Gastroesophageal sphincter (tissue), 3 donors: ENCODE data around the gene HSP90AA1.

Source experiments
- CTCF ChIP-seq, 4 experiments: fragments of 200-600 bp in 2 of 4; fragments of 450-650 bp in 2 of 4; sonication (generic) in 1 of 4; IDR thresholded peaks; one replicate each; pipeline ENCODE4 v1.5.1; 2017 to 2019; ENCODE audit warnings: antibody characterized with exemption in 4 of 4, mild to moderate bottlenecking in 2 of 4, moderate library complexity in 2 of 4
- EP300 ChIP-seq: sonication (generic); formaldehyde crosslinking; IDR thresholded peaks from one replicate; pipeline ENCODE4 v1.6.1; 2017; ENCODE audit warnings: antibody characterized with exemption, mild to moderate bottlenecking
- POLR2A ChIP-seq, 2 donors: fragments of 450-650 bp; IDR thresholded peaks; one replicate each; pipeline ENCODE4 v1.6.1; 2017; ENCODE audit warnings: antibody characterized with exemption in 2 of 2, mild to moderate bottlenecking in 2 of 2, moderate library complexity in 1 of 2
- POLR2AphosphoS5 ChIP-seq: sonication (generic); formaldehyde crosslinking; IDR thresholded peaks from one replicate; pipeline ENCODE4 v1.6.1; 2017; ENCODE audit warnings: antibody characterized with exemption

- TF ChIP-seq CTCF (IDR thresholded peaks at IDR 0.05) (no peak), POLR2A (IDR thresholded peaks at IDR 0.05) (no peak), EP300 (no peak), POLR2AphosphoS5 (no peak)
Measured at GRCh38 chr14:102095231-102095870, 8.5 kb upstream of the HSP90AA1 start.
